Fibroblast of the aortic adventitia (primary cell): ENCODE data around the gene RAB40C. TPM values are rescaled to one million over a fixed set of nuclear protein-coding genes. Genes with fewer than 3 reads are reported as not detected.

Experiments used
- DNase-seq: peaks from one replicate; pipeline ENCODE4 v3.0.0-alpha.2; 2010; ENCODE audit warnings: low read depth
- H3K4me3 ChIP-seq: 2 replicates; pipeline ENCODE4 v1.5.1; 2011; ENCODE audit warnings: low read depth, mild to moderate bottlenecking, control low read depth, low read length, moderate library complexity
- total RNA-seq: library from RNA; depleted of rRNA; stranded (reverse); fragments of >200 nt; gene quantifications from 2 replicates; pipeline ENCODE4 v1.2.3, GENCODE V29; 2012; ENCODE audit warnings: low replicate concordance
- TF ChIP-seq, protein P1 (sequence below): IDR thresholded peaks from 2 replicates; pipeline ENCODE4 v1.5.1; 2011; ENCODE audit warnings: mild to moderate bottlenecking, low read length, control low read depth, inconsistent platforms; ENCODE audit not compliant: insufficient read depth

Gene RAB40C
- total RNA-seq, 1 donor: 12.0 TPM

DNA sequence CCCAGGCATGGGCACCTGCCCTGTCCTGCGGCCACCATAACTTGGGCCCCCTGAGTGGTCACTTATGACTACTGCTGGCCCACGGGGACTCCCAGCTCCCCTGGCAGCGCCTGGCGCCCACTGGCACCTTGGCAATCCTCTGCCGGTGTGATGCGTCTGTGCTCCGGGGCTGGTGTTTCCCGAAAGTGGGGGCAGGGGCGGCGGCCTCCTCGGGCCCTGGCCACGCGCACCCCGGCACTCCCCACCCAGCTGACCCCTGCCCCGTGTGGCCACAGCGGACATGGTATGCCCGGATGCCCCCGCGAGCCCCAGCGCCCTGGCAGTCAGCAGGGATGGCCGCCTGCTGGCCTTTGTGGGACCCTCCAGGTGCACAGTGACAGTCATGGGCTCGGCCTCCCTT, 67.6 kb downstream of the RAB40C start:
- TF ChIP-seq, protein P1, sequence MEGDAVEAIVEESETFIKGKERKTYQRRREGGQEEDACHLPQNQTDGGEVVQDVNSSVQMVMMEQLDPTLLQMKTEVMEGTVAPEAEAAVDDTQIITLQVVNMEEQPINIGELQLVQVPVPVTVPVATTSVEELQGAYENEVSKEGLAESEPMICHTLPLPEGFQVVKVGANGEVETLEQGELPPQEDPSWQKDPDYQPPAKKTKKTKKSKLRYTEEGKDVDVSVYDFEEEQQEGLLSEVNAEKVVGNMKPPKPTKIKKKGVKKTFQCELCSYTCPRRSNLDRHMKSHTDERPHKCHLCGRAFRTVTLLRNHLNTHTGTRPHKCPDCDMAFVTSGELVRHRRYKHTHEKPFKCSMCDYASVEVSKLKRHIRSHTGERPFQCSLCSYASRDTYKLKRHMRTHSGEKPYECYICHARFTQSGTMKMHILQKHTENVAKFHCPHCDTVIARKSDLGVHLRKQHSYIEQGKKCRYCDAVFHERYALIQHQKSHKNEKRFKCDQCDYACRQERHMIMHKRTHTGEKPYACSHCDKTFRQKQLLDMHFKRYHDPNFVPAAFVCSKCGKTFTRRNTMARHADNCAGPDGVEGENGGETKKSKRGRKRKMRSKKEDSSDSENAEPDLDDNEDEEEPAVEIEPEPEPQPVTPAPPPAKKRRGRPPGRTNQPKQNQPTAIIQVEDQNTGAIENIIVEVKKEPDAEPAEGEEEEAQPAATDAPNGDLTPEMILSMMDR: no peak
- no peak overlapping the region for H3K4me3 ChIP-seq
- no peak for DNase-seq

DNA sequence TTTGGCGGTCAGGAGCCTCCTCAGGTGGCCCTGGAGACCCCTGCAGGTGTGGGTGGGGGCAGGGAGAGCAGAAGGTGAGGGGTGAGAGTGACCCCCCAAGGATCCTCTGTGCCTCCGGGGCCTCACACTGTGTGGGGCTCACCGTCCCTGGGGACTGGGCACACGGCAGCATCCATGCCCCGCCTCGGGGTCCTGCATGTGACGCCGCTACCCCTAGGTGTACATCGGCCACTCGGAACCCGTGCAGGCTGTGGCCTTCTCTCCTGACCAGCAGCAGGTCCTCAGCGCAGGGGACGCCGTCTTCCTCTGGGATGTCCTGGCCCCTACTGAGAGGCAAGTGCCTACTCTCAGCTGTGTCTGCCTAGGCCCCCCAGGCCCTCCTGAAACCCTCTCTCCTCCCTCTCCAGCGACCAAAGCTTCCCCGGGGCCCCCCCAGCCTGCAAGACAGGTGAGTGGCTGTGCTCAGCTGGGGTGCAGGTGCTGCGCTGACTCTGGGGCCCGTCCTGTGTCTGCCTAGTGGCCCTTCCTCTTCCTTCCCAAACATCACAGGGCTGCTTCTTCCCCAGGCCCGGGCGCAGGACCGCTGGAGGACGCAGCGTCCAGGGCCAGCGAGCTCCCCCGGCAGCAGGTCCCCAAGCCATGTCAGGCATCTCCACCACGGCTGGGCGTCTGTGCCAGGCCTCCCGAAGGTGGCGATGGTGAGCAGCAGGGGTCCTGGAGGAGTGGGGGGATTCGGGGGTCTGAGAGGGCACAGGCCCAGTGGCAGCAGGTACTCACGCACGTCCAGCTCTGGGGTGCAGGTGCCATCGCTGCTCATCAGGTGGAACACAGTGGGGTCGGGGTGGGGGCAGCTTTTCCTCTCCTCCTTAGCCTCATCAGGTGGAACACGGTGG, 69.1 kb downstream of the RAB40C start:
- no peak for DNase-seq
- H3K4me3 ChIP-seq: no peak overlapping the region
- TF ChIP-seq, protein P1: no peak

DNA sequence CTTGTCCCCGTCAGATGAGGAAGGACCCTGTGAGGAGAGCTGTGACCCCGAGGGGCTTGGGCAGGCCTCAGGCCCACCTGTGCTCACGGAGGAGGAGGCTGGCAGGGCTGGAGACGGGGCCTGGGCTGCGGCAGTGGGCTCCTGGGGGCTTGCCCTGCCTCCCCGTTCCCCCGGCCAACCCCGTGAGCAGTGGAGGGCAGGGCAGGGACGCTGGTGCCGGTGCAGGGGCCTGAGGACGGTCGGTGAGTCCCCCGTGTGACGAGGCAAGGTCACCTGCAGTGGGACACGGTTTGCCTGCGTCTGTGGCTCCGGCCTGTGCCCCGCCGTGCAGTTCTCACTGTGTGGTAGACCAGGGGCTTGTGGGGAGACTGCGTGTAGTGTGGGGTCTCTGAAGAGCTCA, 69.8 kb downstream of the RAB40C start:
- TF ChIP-seq, protein P1: no peak
- DNase-seq: no peak
- H3K4me3 ChIP-seq: no peak overlapping the region

DNA sequence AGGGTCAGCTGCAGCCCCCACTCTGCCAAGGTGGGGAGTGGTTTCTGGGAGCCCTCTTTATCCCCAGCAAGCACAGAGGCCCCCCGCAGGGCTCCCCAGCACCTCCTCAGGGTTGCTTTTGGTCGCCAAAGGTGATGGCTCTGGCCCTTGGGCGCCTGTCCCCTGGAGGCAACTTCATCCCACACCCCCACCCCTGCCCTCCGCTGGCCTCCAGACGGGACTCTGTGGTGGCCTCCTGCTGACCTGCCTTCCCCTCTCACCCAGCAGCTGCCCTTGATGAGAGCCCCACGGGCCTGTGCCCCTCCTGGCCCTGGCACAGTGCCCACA, 70.2 kb downstream of the RAB40C start:
- no peak for DNase-seq
- TF ChIP-seq, protein P1: no peak
- H3K4me3 ChIP-seq: no peak overlapping the region

DNA sequence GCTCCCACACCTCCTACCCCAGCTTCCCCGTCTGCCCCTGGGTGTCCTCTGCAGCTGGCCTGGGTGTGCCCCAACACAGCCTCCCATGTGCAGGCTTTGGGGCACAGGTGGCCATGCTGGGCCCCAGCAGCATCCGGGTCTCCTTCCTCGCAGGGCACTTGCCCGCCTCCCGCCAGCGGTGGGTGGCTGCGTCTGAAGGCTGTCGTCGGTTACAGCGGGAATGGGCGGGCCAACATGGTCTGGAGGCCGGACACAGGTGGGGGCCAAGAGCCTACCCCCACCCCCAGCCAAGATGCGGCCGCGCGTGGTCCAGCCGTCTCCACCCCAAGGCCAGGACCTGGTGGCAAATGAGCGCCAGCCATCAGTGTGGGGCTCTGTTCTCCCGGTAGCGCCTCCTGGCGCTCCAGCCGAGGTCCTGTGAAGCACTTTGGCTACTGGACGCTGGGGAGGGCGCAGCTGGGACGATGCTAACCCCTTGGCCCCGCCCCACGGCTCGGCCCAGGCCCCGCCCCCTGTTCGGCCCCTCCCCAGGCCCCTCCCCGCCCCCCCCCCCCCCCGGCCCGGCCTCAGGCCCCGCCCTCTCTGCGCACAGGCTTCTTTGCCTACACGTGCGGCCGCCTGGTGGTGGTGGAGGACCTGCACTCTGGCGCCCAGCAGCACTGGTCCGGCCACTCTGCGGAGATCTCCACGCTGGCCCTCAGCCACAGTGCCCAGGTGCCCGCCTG, 70.8 kb downstream of the RAB40C start:
- H3K4me3 ChIP-seq: no peak overlapping the region
- TF ChIP-seq, protein P1: peak; percentile 61

DNA sequence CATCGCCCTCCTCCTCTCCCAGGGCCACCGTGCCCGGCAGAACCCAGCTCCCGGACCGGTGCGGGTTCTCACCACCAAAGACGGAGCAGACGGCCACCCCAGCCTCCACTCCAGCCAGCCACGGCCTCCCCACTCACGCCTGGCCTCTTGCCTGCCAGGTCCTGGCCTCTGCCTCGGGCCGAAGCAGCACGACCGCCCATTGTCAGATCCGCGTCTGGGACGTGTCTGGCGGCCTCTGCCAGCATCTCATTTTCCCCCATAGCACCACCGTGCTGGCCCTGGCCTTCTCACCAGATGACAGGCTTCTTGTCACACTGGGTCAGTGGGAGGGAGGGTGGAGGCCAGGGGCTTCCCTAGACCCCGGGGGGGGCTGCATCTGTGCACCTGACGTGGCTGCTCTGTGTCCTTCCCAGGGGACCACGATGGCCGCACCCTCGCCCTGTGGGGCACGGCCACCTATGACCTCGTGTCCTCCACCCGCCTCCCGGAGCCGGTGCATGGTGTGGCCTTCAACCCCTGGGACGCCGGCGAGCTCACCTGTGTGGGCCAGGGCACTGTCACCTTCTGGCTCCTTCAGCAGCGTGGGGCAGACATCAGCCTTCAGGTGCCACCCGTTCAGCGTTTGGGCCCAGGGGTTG, 71.4 kb downstream of the RAB40C start:
- no peak for DNase-seq
- TF ChIP-seq, protein P1: no peak
- no peak overlapping the region for H3K4me3 ChIP-seq

More for the DNA sequence above, 70.8 kb downstream of the RAB40C start:
- DNase-seq: peak; percentile 89
